Liver (tissue), 9 donors: ENCODE measurements around the gene MPP3. TPM values are rescaled to one million over a fixed set of nuclear protein-coding genes. Genes with fewer than 3 reads are reported as not detected.

Experiments
- DNase-seq: peaks from one replicate; pipeline ENCODE4 v3.0.0-alpha.2; 2017; ENCODE audit warnings: low spot score
- H3K27ac ChIP-seq, 2 donors: one replicate each; pipeline ENCODE4 v1.7.0; 2013; ENCODE audit warnings: inconsistent platforms in 2 of 2, low read length in 2 of 2, control low read depth in 1 of 2, low read depth in 1 of 2, mild to moderate bottlenecking in 1 of 2
- H3K27me3 ChIP-seq, 4 donors: one replicate each; pipeline versions ENCODE4 v1.6.1 to v1.7.0; 2013; ENCODE audit warnings: low read length in 3 of 4, inconsistent platforms in 1 of 4, mild to moderate bottlenecking in 1 of 4, moderate library complexity in 1 of 4; ENCODE audit not compliant: control insufficient read depth in 4 of 4, insufficient read depth in 4 of 4
- H3K36me3 ChIP-seq, 4 donors: one replicate each; pipeline versions ENCODE4 v1.6.1 to v1.7.0; 2013; ENCODE audit warnings: low read length in 3 of 4, mild to moderate bottlenecking in 3 of 4, low read depth in 1 of 4, moderate library complexity in 1 of 4; ENCODE audit not compliant: control insufficient read depth in 4 of 4, insufficient read depth in 3 of 4
- H3K4me1 ChIP-seq, 4 donors: one replicate each; pipeline versions ENCODE4 v1.6.1 to v1.7.0; 2013; ENCODE audit warnings: low read length in 3 of 4, mild to moderate bottlenecking in 3 of 4, moderate library complexity in 1 of 4; ENCODE audit not compliant: control insufficient read depth in 4 of 4, insufficient read depth in 4 of 4
- H3K4me3 ChIP-seq, 3 donors: one replicate each; pipeline versions ENCODE4 v1.6.1 to v1.7.0; 2013; ENCODE audit warnings: low read length in 3 of 3, control low read depth in 1 of 3, low read depth in 1 of 3, mild to moderate bottlenecking in 1 of 3
- H3K9ac ChIP-seq, 2 donors: one replicate each; pipeline ENCODE4 v1.7.0; 2013; ENCODE audit warnings: low read length in 2 of 2, mild to moderate bottlenecking in 2 of 2, moderate library complexity in 2 of 2, control low read depth in 1 of 2, low read depth in 1 of 2
- H3K9me3 ChIP-seq, 4 donors: one replicate each; pipeline versions ENCODE4 v1.6.1 to v1.7.0; 2013; ENCODE audit warnings: low read length in 3 of 4; ENCODE audit not compliant: control insufficient read depth in 4 of 4
- EGR1 ChIP-seq, 2 donors: IDR thresholded peaks; 2 replicates each; pipeline ENCODE4 v1.6.1; 2016 to 2018; ENCODE audit warnings: antibody characterized with exemption in 2 of 2, low read depth in 2 of 2
- FOXA1 ChIP-seq: IDR thresholded peaks from 2 replicates; pipeline ENCODE4 v1.6.1; 2016; ENCODE audit warnings: antibody characterized with exemption
- FOXA2 ChIP-seq: IDR thresholded peaks from 2 replicates; pipeline ENCODE4 v1.6.1; 2016; ENCODE audit warnings: antibody characterized with exemption
- GABPA ChIP-seq, 2 donors: IDR thresholded peaks in 1 of 2; conservative IDR thresholded peaks in 1 of 2; 2 replicates each; pipeline ENCODE4 v1.6.1; 2016; ENCODE audit warnings: antibody characterized with exemption in 2 of 2, mild to moderate bottlenecking in 1 of 2, moderate library complexity in 1 of 2
- HNF4A ChIP-seq, 2 donors: conservative IDR thresholded peaks; 2 replicates each; pipeline ENCODE4 v1.6.1; 2016; ENCODE audit warnings: antibody characterized with exemption in 2 of 2, mild to moderate bottlenecking in 2 of 2
- HNF4G ChIP-seq: IDR thresholded peaks from 2 replicates; pipeline ENCODE4 v1.6.1; 2016; ENCODE audit warnings: antibody characterized with exemption
- JUND ChIP-seq, 2 donors: IDR thresholded peaks; 2 replicates each; pipeline ENCODE4 v1.6.1; 2016; ENCODE audit warnings: antibody characterized with exemption in 2 of 2
- NR2F2 ChIP-seq: IDR thresholded peaks from 2 replicates; pipeline ENCODE4 v1.6.1; 2016; ENCODE audit warnings: antibody characterized with exemption
- RAD21 ChIP-seq, 2 donors: IDR thresholded peaks; 2 replicates each; pipeline ENCODE4 v1.6.1; 2016; ENCODE audit warnings: antibody characterized with exemption in 2 of 2, mild to moderate bottlenecking in 2 of 2
- RXRA ChIP-seq, 2 donors: IDR thresholded peaks; 2 replicates each; pipeline ENCODE4 v1.6.1; 2017 to 2018; ENCODE audit warnings: antibody characterized with exemption in 2 of 2, mild to moderate bottlenecking in 1 of 2
- SP1 ChIP-seq: IDR thresholded peaks from 2 replicates; pipeline ENCODE4 v1.6.1; 2018; ENCODE audit warnings: antibody characterized with exemption, mild to moderate bottlenecking
- TAF1 ChIP-seq: conservative IDR thresholded peaks from 2 replicates; pipeline ENCODE4 v1.6.1; 2016; ENCODE audit warnings: antibody characterized with exemption, mild to moderate bottlenecking
- YY1 ChIP-seq: IDR thresholded peaks from 2 replicates; pipeline ENCODE4 v1.6.1; 2016; ENCODE audit warnings: antibody characterized with exemption, mild to moderate bottlenecking
- WGBS: extraction: QIAGEN DNeasy Blood & Tissue Kit; methylation state at CpG from one replicate; pipeline ENCODE4 v1.1.7; 2013; 5-methylcytosine and 5-hydroxymethylcytosine counted together
- polyA plus RNA-seq, 2 donors: library from polyadenylated mRNA; stranded (reverse) in 1 of 2; unstranded in 1 of 2; fragments of 200-250 nt in 1 of 2; fragments of >200 nt in 1 of 2; fragmentation: Nextera tagmentation in 1 of 2; extraction: Ambion mirVana in 1 of 2; gene quantifications; one replicate each; pipeline versions ENCODE4 v1.2.1 to v1.2.3, GENCODE V29; 2013 to 2015
- total RNA-seq, 2 donors: library from RNA; depleted of rRNA; stranded (reverse); fragments of >200 nt; gene quantifications; one replicate each; pipeline ENCODE4 v1.2.3, GENCODE V29; 2014
- TF ChIP-seq, protein P1 (sequence below): IDR thresholded peaks from 2 replicates; pipeline ENCODE4 v1.6.1; 2016; ENCODE audit warnings: antibody characterized with exemption
- TF ChIP-seq, protein P2 (sequence below): IDR thresholded peaks from 2 replicates; pipeline ENCODE4 v1.6.1; 2016; ENCODE audit warnings: antibody characterized with exemption, mild to moderate bottlenecking
- TF ChIP-seq, protein P3 (sequence below): IDR thresholded peaks from 2 replicates; pipeline ENCODE4 v1.6.1; 2016; ENCODE audit warnings: antibody characterized with exemption
- TF ChIP-seq, protein P4 (sequence below): IDR thresholded peaks from 2 replicates; pipeline ENCODE4 v1.6.1; 2016; ENCODE audit warnings: antibody characterized with exemption
- donor health status: healthy.
- donor health status: healthy.
- donor health status: healthy.
- donor health status: healthy.
- donor health status: healthy.

MPP3 gene
- total and polyA plus RNA-seq, 4 donors, result 0.23 to 1.3 (median 0.72) TPM

DNA sequence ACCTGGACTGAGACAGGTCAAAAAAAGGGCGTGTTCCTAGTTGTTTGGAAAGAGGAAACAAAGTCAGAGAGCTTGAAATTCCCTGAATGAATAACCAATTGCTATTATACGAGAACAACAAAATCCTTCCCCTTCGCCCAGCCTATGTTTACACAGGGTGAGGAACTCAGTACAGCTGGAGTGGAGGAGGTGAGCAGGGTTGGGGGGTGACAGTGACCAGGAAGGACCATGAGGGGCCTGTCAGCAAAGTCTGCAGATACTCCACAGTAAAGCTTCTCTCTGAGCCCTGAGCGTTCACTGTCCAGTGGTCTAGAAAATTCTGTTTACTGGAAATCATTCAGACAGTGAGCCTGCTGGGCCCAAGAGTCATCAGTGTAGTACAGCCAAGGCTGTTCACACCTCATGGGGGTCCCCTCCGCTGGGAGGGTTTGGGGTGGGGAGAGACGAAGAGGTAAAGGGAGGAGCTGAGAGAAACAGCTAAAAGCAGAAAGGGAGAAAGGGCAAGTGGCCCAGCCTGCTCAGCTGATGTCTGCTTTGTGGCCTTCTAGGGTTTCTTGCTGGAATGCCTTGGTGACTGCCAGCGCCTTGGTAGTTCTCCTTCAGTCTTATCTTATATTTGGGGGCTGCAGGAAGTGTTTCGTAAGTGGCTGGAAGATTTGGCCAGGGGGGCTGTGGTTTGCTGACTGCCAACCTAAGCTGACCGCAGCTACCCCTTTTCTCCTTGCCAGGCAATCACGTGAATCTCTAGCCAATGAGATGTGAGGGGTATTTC, 59.9 kb downstream of the MPP3 start:
- no peaks in the 10 kb centered on the region for H3K9me3 ChIP-seq
- H3K27me3 ChIP-seq, result no peaks in the 10 kb centered on the region
- DNase-seq, result no peak
- TF ChIP-seq FOXA2, result peak; percentile 77
- TF ChIP-seq, protein P1, sequence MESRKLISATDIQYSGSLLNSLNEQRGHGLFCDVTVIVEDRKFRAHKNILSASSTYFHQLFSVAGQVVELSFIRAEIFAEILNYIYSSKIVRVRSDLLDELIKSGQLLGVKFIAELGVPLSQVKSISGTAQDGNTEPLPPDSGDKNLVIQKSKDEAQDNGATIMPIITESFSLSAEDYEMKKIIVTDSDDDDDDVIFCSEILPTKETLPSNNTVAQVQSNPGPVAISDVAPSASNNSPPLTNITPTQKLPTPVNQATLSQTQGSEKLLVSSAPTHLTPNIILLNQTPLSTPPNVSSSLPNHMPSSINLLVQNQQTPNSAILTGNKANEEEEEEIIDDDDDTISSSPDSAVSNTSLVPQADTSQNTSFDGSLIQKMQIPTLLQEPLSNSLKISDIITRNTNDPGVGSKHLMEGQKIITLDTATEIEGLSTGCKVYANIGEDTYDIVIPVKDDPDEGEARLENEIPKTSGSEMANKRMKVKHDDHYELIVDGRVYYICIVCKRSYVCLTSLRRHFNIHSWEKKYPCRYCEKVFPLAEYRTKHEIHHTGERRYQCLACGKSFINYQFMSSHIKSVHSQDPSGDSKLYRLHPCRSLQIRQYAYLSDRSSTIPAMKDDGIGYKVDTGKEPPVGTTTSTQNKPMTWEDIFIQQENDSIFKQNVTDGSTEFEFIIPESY, result no peak
- TF ChIP-seq HNF4A (conservative IDR thresholded peaks at IDR 0.05), result no peak
- TF ChIP-seq FOXA1, result no peak
- peak in 1 of 2 donors; percentile 4 for TF ChIP-seq RXRA (IDR thresholded peaks at IDR 0.05)
- TF ChIP-seq, protein P2, sequence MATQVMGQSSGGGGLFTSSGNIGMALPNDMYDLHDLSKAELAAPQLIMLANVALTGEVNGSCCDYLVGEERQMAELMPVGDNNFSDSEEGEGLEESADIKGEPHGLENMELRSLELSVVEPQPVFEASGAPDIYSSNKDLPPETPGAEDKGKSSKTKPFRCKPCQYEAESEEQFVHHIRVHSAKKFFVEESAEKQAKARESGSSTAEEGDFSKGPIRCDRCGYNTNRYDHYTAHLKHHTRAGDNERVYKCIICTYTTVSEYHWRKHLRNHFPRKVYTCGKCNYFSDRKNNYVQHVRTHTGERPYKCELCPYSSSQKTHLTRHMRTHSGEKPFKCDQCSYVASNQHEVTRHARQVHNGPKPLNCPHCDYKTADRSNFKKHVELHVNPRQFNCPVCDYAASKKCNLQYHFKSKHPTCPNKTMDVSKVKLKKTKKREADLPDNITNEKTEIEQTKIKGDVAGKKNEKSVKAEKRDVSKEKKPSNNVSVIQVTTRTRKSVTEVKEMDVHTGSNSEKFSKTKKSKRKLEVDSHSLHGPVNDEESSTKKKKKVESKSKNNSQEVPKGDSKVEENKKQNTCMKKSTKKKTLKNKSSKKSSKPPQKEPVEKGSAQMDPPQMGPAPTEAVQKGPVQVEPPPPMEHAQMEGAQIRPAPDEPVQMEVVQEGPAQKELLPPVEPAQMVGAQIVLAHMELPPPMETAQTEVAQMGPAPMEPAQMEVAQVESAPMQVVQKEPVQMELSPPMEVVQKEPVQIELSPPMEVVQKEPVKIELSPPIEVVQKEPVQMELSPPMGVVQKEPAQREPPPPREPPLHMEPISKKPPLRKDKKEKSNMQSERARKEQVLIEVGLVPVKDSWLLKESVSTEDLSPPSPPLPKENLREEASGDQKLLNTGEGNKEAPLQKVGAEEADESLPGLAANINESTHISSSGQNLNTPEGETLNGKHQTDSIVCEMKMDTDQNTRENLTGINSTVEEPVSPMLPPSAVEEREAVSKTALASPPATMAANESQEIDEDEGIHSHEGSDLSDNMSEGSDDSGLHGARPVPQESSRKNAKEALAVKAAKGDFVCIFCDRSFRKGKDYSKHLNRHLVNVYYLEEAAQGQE, result peak; percentile 28
- no peak for TF ChIP-seq EGR1 (IDR thresholded peaks at IDR 0.05; ENCODE audit: low read depth in 2 of 2)
- TF ChIP-seq, protein P3, sequence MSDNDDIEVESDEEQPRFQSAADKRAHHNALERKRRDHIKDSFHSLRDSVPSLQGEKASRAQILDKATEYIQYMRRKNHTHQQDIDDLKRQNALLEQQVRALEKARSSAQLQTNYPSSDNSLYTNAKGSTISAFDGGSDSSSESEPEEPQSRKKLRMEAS, result peak; percentile 23
- TF ChIP-seq JUND (IDR thresholded peaks at IDR 0.05), result no peak
- WGBS, result 42% methylated on average over 10 of the region's 10 CpGs
- peaks cover 0 to 29% (median 21%) of the 10 kb centered on the region in 4 donors for H3K36me3 ChIP-seq
- peak overlapping the region; percentile 78 to 83 for H3K27ac ChIP-seq
- H3K4me1 ChIP-seq, result peaks cover 21 to 68% (median 57%) of the 10 kb centered on the region in 4 donors
- no peak overlapping the region for H3K4me3 ChIP-seq
- peak overlapping the region in 1 of 2 donors; percentile 17 for H3K9ac ChIP-seq

DNA sequence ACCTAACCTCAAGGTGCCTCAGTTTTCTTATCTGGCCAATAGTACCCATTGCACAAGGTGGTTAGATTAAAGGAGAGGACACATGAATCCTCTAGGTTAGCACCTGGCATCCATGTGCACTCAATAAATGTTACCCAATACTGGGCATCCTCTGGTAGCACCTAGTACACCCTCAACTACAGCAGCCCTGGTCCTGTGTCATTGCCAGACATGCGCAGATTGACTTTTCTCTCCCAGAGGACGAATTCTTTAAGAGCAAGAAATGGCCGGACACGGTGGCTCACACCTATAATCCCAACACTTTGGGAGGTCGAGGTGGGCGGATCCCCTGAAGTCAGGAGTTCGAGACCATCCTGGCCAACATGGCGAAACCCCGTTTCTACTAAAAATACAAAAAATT, 61.5 kb downstream of the MPP3 start:
- no peak for DNase-seq
- H3K36me3 ChIP-seq, result peaks cover 0 to 33% (median 21%) of the 10 kb centered on the region in 4 donors
- 41% methylated on average over 9 of the region's 9 CpGs for WGBS
- no peak overlapping the region for H3K4me3 ChIP-seq
- no peaks in the 10 kb centered on the region for H3K9me3 ChIP-seq
- peak overlapping the region; percentile 78 to 83 for H3K27ac ChIP-seq
- H3K9ac ChIP-seq, result no peak overlapping the region
- peaks cover 21 to 69% (median 53%) of the 10 kb centered on the region in 4 donors for H3K4me1 ChIP-seq
- no peaks in the 10 kb centered on the region for H3K27me3 ChIP-seq
- TF ChIP-seq FOXA1, result peak; percentile 39
- TF ChIP-seq TAF1, result no peak
- TF ChIP-seq NR2F2, result no peak
- no peak for TF ChIP-seq HNF4G
- TF ChIP-seq, protein P3, result peak; percentile 94
- peak in 1 of 2 donors; percentile 17 for TF ChIP-seq JUND (IDR thresholded peaks at IDR 0.05)
- TF ChIP-seq, protein P1, result peak; percentile 11
- TF ChIP-seq, protein P4, sequence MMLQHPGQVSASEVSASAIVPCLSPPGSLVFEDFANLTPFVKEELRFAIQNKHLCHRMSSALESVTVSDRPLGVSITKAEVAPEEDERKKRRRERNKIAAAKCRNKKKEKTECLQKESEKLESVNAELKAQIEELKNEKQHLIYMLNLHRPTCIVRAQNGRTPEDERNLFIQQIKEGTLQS, result no peak
- TF ChIP-seq YY1, result peak; percentile 79
- no peak for TF ChIP-seq EGR1 (IDR thresholded peaks at IDR 0.05; ENCODE audit: low read depth in 2 of 2)
- TF ChIP-seq SP1, result no peak
- TF ChIP-seq, protein P2, result no peak
- TF ChIP-seq RAD21 (IDR thresholded peaks at IDR 0.05), result no peak
- peak in 1 of 2 donors; percentile 74 for TF ChIP-seq HNF4A (conservative IDR thresholded peaks at IDR 0.05)
- TF ChIP-seq RXRA (IDR thresholded peaks at IDR 0.05), result peak; percentile 38 to 79
- peak in 1 of 2 donors; percentile 11 for TF ChIP-seq GABPA (IDR thresholded peaks at IDR 0.05 in 1 of 2, conservative IDR thresholded peaks at IDR 0.05 in 1 of 2)
